EL (cell line): ENCODE measurements around the gene MORN3.
"Not testable (repeated sequence)": the region's sequence is repeated elsewhere in the genome, so short reads cannot be mapped to it uniquely, and the experiment has no call there.

Source experiments
- DNase-seq: peaks from one replicate; pipeline ENCODE4 v3.0.0-alpha.2; 2016

The MORN3 gene

GRCh38 chr12:121688966-121689365, 19.5 kb upstream of the MORN3 start:
- DNase-seq: no peak

GRCh38 chr12:121679661-121680197, 10.3 kb upstream of the MORN3 start:
- DNase-seq: not testable (repeated sequence)

GRCh38 chr12:121678716-121679300, 9.4 kb upstream of the MORN3 start:
- no peak for DNase-seq

DNA sequence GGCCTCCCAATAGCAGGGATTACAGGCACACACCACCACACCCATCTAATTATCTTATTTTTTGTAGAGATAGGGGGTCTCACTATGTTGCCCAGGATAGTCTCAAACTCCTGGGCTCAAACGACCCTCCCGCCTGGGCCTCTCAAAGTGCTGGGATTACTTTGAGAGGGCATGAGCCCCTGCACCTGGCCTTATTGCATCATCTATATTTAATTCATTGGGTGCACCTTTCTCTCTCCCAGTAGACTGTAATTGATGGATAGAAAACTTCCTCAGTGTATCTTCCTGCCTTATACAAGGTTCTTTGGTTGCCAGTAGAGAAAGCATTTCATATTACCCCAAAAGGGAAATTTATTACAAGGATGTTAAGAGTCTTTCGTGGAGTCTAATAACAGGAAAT, 8.9 kb upstream of the MORN3 start:
- no peak for DNase-seq

DNA sequence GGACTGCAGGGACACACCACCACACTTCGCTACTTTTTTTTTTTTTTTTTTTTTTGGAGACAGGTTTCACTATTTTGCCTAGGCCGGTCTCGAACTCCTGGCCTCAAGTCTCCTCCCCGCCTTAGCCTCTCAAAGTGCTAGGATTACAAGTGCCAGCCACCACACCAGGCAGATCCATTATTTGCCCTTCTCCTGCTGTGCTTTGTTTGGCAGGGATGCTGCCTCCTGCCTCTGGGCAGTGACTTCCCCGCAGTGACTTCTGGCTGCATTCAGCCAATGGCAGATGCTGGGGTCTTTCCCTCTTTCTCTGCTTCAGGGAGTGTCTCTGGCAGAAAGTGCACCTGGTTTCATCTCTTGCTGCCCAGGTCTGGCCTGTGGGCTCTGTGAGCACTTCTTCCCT, 6.7 kb upstream of the MORN3 start:
- DNase-seq: no peak

- peak; percentile 19 for DNase-seq
Observed at GRCh38 chr12:121673013-121673511, 3.6 kb upstream of the MORN3 start.

DNA sequence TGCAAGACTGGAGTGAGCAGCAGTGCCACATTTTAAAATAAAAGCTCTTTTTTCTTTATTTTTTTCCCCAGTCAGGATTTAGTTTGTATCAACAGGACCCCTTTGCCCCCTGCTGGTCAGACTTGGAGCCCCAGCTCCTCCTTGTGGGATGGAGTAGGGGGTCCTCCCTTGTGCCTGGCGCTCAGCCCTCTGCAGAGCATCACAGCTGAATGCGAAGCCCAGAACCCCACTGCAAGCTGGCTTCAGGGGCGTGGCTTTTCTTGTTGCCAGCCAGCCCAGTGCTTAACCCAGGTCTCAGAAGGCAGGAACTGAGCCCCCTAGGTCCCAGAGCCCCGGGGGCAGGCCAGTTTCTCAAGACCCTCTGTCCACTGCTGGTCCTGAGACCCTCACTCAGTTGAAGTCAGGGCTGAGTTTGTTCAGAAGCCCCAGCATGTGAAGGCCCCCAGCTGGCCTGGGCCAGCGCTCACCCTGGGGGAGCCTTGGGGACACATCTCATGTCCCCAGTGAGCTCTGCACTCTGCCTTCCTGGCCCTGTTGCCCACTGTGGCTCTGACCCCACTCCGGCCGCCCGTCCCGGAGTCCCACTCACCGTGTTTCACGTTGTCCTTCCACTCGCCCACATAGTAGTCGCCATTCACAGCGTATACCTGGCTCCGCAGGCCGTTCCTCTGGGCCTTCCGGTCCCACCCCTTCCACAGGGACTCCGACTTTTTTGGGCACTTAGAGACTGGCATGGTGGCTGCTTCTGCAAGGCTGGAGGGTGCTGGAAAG, 519 bp downstream of the MORN3 start:
- peak; percentile 37 for DNase-seq

DNA sequence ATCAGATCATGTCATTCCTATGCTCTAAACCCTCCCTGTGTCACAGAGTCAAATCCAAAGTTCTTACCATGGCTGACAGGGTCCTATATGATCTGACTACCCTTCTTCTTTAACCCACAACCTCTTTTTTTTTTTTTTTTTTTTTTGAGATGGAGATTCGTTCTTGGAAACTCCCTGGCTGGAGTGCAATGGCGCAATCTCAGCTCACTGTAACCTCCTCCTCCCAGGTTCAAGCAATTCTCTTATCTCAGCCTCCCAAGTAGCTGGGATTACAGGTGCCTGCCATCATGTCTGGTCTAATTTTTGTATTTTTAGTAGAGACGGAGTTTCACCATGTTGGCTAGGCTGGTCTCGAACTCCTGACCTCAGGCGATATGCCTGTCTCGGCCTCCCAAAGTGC, 2.6 kb downstream of the MORN3 start:
- not testable (repeated sequence) for DNase-seq

DNA sequence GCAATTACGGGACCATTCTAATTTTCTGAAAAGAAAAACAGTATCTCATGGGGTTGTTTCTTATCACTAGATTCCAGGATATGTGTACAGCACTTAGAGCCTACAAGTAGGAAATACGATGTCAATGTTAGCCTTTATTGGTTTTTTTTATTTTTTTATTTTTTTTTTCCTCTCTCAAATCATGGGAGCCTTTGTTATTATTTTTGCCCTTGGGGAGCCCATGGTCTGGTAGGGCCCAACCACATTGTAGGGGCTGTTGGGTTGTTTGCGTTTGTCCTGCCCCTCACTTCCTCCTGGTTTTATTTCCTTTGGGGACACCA, 5.9 kb downstream of the MORN3 start:
- no peak for DNase-seq

GRCh38 chr12:121661353-121662105, 7.9 kb downstream of the MORN3 start:
- not testable (repeated sequence) for DNase-seq

DNA sequence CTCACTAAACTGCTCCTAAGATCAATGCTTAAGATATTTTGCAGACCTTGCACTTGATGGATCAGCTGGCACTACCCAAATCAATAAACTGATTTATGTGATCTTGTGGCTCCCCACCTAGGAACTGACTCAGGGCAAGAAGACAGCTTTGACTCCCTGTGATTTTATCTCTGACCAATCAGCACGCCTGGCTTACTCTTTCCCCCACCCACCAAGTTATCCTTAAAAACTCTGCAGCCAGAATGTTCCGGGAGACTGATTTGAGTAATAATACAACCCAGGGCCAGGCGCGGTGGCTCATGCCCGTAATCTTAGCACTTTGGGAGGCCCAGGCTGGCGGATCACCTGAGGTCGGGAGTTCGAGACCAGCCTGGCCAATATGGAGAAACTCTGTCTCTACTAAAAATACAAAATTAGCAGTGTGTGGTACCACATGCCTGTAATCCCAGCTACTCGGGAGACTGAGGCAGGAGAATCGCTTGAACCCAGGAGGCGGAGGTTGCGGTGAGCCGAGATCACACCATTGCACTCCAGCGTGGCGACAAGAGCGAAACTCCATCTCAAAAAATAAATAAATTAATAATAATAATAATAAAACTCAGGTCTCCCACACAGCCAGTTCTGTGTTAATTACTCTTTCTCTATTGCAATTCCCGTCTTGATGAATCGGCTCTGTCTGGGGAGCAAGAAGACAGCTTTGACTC, 12.0 kb downstream of the MORN3 start:
- DNase-seq: no peak

- DNase-seq: no peak
Observed at GRCh38 chr12:121656122-121656521, 13.3 kb downstream of the MORN3 start.

DNA sequence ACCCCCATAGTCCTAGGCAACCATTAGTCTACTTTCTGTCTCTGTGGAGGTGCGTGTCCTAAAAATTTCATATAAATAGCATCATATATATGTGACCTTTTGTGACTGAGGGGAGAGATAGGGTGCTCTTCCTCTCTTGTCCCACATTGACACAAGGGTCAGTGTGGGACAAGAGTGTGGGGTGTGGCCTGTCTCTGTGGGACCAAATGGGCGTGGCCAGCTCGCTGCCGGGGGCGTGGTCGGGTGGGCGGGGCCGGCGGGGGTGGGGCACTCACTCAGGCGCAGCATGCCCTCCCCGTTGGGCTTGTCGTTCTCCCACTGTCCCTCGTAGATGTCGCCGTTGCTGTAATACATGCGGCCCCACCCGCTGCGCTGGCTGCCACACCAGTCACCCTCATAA, 15.5 kb downstream of the MORN3 start:
- DNase-seq: no peak

DNA sequence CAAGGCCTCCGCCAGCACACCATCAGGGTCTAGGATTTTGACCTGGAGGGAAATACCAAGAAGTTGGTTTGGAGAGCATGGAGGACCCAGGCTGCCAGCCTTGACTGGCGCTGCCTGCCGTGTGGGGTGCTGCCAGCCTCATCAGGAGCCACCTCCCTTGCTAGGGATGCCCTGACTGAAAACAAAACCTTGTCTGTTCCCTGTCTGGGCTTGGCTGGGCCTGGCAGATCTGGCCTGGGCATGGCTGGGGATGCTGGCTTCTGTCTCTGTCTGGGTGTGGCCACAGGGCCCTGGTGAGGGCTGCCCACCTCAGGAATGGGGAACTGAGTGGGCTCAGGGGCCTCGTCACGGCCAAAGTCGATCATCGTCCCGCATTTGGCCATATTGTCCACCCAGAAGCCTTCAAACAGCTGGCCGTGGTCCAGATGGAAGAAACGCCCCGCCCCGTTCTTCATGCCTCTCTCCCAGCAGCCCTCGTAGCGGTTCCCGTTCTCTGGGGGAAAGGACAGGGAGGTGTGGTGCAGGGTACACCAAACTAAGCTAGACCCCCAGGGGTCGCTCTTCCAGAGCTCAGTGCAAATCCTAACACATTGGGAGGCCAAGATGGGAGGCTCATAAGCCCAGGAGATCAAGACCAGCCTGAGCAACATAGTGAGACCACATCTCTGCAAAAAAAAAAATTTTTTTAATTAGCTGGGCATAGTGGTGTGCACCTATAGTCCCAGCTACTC, 16.5 kb downstream of the MORN3 start:
- DNase-seq: no peak

GRCh38 chr12:121651320-121651719, 18.1 kb downstream of the MORN3 start:
- DNase-seq: no peak

DNA sequence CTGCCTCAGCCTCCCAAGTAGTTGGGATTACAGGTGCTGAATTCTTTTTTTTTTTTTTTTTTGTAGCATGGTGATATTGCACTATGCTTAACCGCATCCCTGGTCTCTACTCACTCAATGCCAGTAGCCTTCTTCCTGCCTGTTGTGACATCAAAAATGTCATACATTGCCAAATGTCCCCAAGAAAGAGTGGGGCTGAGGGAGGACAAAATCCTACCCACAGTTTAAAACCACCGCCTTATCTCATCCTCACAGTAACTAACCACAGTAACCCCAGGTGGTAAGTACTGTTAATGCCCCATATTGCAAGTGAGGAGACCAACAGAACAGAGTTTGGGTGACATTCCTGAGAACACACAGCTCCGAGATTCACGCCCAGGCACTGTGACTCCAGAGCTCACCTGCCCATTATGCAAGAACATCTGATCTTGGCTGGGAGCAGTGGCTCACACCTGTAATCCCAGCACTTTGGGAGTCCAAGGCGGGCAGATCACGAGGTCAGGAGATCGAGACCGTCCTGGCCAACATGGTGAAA, 19.6 kb downstream of the MORN3 start:
- DNase-seq: no peak

DNA sequence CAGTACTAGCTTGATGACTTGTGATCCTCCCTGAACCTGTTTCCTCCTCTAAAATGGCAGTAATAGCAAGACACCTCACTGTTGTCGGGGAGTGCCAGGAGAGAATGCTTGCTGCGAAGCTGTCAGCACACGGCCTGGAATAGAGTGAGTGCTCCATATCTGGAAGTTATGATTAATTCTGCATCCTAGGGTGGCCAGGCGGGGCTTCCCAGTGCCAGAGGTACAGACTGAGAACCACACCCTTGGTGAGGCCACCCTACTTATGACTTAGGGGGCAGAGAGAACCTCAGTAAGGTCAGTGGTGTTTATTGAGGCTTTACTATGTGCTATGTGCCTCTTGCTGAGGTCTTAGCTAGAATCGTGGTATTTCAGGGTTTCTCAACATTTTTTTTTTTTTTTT, 20.1 kb downstream of the MORN3 start:
- no peak for DNase-seq

GRCh38 chr12:121648458-121649028, 20.9 kb downstream of the MORN3 start:
- DNase-seq: no peak

DNA sequence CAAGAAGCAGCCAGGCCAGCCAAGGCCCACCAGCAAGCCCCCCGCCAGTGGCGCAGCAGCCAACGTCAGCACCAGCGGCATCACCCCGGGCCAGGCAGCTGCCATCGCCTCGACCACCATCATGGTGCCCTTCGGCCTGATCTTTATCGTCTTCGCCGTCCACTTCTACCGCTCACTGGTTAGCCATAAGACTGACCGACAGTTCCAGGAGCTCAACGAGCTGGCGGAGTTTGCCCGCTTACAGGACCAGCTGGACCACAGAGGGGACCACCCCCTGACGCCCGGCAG, 28.2 kb downstream of the MORN3 start:
- no peak for DNase-seq

DNA sequence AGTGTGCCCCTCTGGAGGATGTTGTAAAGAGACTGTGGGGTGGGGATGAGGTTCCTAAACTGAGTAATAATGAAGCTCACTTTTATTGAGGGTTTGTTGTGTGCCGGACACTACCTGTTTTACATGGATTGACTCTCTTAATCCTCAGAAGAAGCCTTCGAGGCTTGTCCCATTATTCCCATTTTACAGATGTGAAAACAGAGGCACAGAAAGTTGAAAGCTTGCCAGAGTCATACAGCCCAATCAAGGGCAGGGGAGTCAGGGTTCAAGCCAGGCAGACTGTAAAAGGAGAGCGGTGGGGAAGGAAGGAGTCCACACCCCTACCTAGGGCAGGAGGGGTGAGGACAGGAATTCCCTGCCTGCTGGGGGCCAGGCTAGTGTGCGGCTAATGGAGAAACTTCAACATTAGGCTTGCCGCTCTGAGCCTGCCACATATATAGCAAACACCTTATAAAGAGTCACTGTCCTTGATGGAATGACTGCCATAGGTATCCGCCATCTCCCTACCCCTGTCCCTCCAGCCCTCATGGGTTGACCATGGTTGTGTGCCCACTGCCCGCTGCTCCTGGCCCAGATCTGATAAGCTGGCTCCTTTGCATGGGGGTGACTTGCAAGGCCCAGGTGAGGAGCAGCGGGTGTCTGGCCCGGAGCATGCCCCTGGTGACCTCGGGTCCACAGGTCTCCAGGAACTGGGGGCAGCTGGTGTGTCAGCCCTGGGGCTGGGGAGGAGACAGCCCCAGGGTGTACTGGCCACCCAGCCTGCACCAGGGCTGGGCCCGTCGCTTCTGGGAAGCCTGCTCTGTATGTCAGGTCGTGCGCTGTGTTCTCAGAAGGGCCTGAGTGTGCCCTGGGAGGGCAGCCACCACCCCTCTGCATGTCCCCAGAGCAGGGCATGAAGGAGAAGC, 30.9 kb downstream of the MORN3 start:
- no peak for DNase-seq
